Spleen (tissue), 3 donors: ENCODE measurements around the gene SLC38A11.

ENCODE experiments used
- POLR2A ChIP-seq, 3 donors: fragments of 450-650 bp; IDR thresholded peaks; one replicate each; pipeline ENCODE4 v1.5.1; 2017; ENCODE audit warnings: antibody characterized with exemption in 3 of 3, mild to moderate bottlenecking in 1 of 3
- POLR2AphosphoS5 ChIP-seq, 3 donors: sonication (generic); formaldehyde crosslinking; IDR thresholded peaks; one replicate each; pipeline ENCODE4 v1.5.1; 2017; ENCODE audit warnings: antibody characterized with exemption in 3 of 3

DNA sequence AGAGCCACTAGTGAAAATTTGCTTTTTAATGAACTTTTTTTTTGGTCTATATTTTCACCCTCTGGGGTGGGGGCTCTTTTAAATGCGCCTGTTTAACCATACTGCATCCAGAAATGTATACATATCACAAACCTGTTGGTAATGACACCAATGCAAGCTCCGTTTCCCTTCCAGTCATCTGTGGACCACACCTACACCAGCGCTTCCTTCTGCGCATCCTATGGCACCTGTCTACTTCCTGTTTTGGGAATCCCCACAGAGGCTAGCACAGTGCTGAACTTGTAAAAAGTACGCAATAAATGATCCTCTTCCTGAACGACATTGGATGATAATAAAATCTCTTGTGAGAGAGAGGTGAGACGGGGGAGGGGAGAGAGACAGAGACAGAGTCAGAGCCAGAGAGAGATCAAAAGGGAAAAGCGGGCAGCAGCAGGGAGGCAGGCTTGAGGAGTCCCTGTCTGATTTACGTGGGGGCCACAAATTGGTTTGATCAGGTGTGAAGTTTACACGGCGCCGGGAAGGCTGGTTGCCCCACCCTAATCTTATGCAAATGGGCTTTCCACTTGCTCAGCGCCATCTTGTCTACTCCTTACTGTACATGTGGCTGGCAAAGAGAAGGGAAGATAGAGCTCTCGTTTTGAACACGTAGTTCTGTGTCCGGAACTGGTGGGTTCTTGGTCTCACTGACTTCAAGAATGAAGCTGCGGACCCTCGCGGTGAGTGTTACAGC lies 38.1 kb upstream of the SLC38A11 start:
- TF ChIP-seq POLR2A (IDR thresholded peaks at IDR 0.05) (no peak), POLR2AphosphoS5 (IDR thresholded peaks at IDR 0.05) (no peak)
